Measurements from ENCODE around the gene COL4A2. TPM values are rescaled to one million over a fixed set of nuclear protein-coding genes. Genes with fewer than 3 reads are reported as not detected.
"Not testable (repeated sequence)": the region's sequence is repeated elsewhere in the genome, so short reads cannot be mapped to it uniquely, and the experiment has no call there.

The COL4A2 gene
- total and polyA plus RNA-seq, 12 donors = 70.9 to 1,589 (median 171) TPM

GRCh38 chr13:110393761-110394160 lies 86.7 kb downstream of the COL4A2 start:
- no peaks in the 10 kb centered on the region for H3K36me3 ChIP-seq (replicated peaks in 1 of 2)
- no peaks in the 10 kb centered on the region for H3K27me3 ChIP-seq
- TF ChIP-seq POLR2A (IDR thresholded peaks at IDR 0.05) (no peak), CTCF (IDR thresholded peaks at IDR 0.05) (no peak)
- no peak overlapping the region for H3K4me3 ChIP-seq
- no peaks in the 10 kb centered on the region for H3K9me3 ChIP-seq (replicated peaks in 1 of 3)
- peaks cover 0 to 32% of the 10 kb centered on the region in 2 donors for H3K4me1 ChIP-seq (replicated peaks in 1 of 2)
- no peak for DNase-seq
- 93 to 97% (median 95%) methylated on average over 4 of the region's 4 CpGs for WGBS, 4 donors
- H3K27ac ChIP-seq = peak overlapping the region in 1 of 5 donors; percentile 38
- intact Hi-C loops (cut with DNase I) = no loop called here

GRCh38 chr13:110394371-110394841 lies 87.3 kb downstream of the COL4A2 start:
- no peaks in the 10 kb centered on the region for H3K36me3 ChIP-seq (replicated peaks in 1 of 2)
- H3K4me3 ChIP-seq = no peak overlapping the region
- intact Hi-C loops (cut with DNase I) = no loop called here
- H3K27ac ChIP-seq = peak overlapping the region in 2 of 5 donors; percentile 9 to 38
- TF ChIP-seq CTCF (IDR thresholded peaks at IDR 0.05) (no peak), POLR2A (IDR thresholded peaks at IDR 0.05) (no peak)
- H3K27me3 ChIP-seq = no peaks in the 10 kb centered on the region
- peaks cover 0 to 39% of the 10 kb centered on the region in 2 donors for H3K4me1 ChIP-seq (replicated peaks in 1 of 2)
- no peak for DNase-seq
- no peaks in the 10 kb centered on the region for H3K9me3 ChIP-seq (replicated peaks in 1 of 3)
- WGBS, 4 donors = 87 to 91% (median 89%) methylated on average over 12 to 13 of the region's 13 CpGs

GRCh38 chr13:110395616-110396015 lies 88.5 kb downstream of the COL4A2 start:
- intact Hi-C loops (cut with DNase I); H3K4me3 ChIP-seq; H3K36me3 ChIP-seq (replicated peaks in 1 of 2); H3K27me3 ChIP-seq; H3K9me3 ChIP-seq (replicated peaks in 1 of 3); DNase-seq: not testable (repeated sequence)
- H3K4me1 ChIP-seq (replicated peaks in 1 of 2) = peaks cover 0 to 41% of the 10 kb centered on the region in 2 donors
- 91 to 93% (median 93%) methylated on average over 14 of the region's 14 CpGs for WGBS, 4 donors
- H3K27ac ChIP-seq = peak overlapping the region in 2 of 5 donors; percentile 87 to 89

GRCh38 chr13:110396476-110396875 lies 89.4 kb downstream of the COL4A2 start:
- WGBS, 4 donors = 59 to 67% (median 63%) methylated on average over 6 of the region's 6 CpGs
- H3K4me3 ChIP-seq = no peak overlapping the region
- H3K27ac ChIP-seq = peak overlapping the region in 4 of 5 donors; percentile 10 to 89 (median 62)
- peaks cover 0 to 41% of the 10 kb centered on the region in 2 donors for H3K4me1 ChIP-seq (replicated peaks in 1 of 2)
- intact Hi-C loops (cut with DNase I) = no loop called here
- TF ChIP-seq POLR2A (IDR thresholded peaks at IDR 0.05) = no peak
- no peak for TF ChIP-seq CTCF (IDR thresholded peaks at IDR 0.05)
- H3K9me3 ChIP-seq (replicated peaks in 1 of 3) = no peaks in the 10 kb centered on the region
- H3K36me3 ChIP-seq (replicated peaks in 1 of 2) = no peaks in the 10 kb centered on the region
- DNase-seq = no peak
- H3K27me3 ChIP-seq = no peaks in the 10 kb centered on the region

- 34 to 43% (median 35%) methylated on average over 11 of the region's 11 CpGs for WGBS, 4 donors
- no peaks in the 10 kb centered on the region for H3K36me3 ChIP-seq (replicated peaks in 1 of 2)
- TF ChIP-seq CTCF (IDR thresholded peaks at IDR 0.05) = no peak
- peak in 1 of 2 donors; percentile 30 for TF ChIP-seq POLR2A (IDR thresholded peaks at IDR 0.05)
- DNase-seq = peak; percentile 64 to 95 (median 91)
- peak overlapping the region; percentile 38 to 89 (median 68) for H3K27ac ChIP-seq
- no peaks in the 10 kb centered on the region for H3K9me3 ChIP-seq (replicated peaks in 1 of 3)
- H3K27me3 ChIP-seq = no peaks in the 10 kb centered on the region
- peaks cover 0 to 41% of the 10 kb centered on the region in 2 donors for H3K4me1 ChIP-seq (replicated peaks in 1 of 2)
- H3K4me3 ChIP-seq = no peak overlapping the region
- intact Hi-C loops (cut with DNase I) = no loop called here
These were observed 89.9 kb downstream of the COL4A2 start for GRCh38 chr13:110396913-110397381.
